GM19035 (cell line): ENCODE results near the gene DNMT3L.

Experiments
- ATAC-seq: cut with Tn5 transposase; IDR thresholded peaks from one replicate; pipeline ENCODE4 v1.9.1; 2021; ENCODE audit not compliant: unreplicated experiment

Gene DNMT3L

GRCh38 chr21:44279354-44280260 lies 17.9 kb upstream of the DNMT3L start:
- no peak for ATAC-seq

GRCh38 chr21:44275041-44275440 lies 13.3 kb upstream of the DNMT3L start:
- ATAC-seq, result no peak

- no peak for ATAC-seq
Observed at GRCh38 chr21:44273046-44273445, 11.3 kb upstream of the DNMT3L start.

GRCh38 chr21:44272284-44272858 lies 10.7 kb upstream of the DNMT3L start:
- ATAC-seq, result no peak

- no peak for ATAC-seq
Observed at GRCh38 chr21:44271558-44272283, 10.0 kb upstream of the DNMT3L start.

GRCh38 chr21:44269090-44269489 lies 7.4 kb upstream of the DNMT3L start:
- no peak for ATAC-seq

GRCh38 chr21:44267655-44268142 lies 6.0 kb upstream of the DNMT3L start:
- no peak for ATAC-seq

- ATAC-seq, result no peak
Observed at GRCh38 chr21:44265734-44266270, 4.1 kb upstream of the DNMT3L start.

- ATAC-seq, result no peak
Observed at GRCh38 chr21:44263768-44264167, 2.1 kb upstream of the DNMT3L start.

- no peak for ATAC-seq
Observed at GRCh38 chr21:44263221-44263760, 1.6 kb upstream of the DNMT3L start.

- ATAC-seq, result no peak
Observed at GRCh38 chr21:44262338-44263056, 800 bp upstream of the DNMT3L start.

GRCh38 chr21:44260791-44261631 lies 686 bp downstream of the DNMT3L start:
- no peak for ATAC-seq

- no peak for ATAC-seq
Observed at GRCh38 chr21:44260066-44260465, 1.6 kb downstream of the DNMT3L start.

GRCh38 chr21:44259082-44259705 lies 2.5 kb downstream of the DNMT3L start:
- ATAC-seq, result no peak

- ATAC-seq, result no peak
Observed at GRCh38 chr21:44258056-44258725, 3.5 kb downstream of the DNMT3L start.

GRCh38 chr21:44255511-44255981 lies 6.2 kb downstream of the DNMT3L start:
- ATAC-seq, result no peak

GRCh38 chr21:44253832-44254710 lies 7.6 kb downstream of the DNMT3L start:
- ATAC-seq, result no peak
